ENCODE results near the gene ENTR1. TPM values are rescaled to one million over a fixed set of nuclear protein-coding genes. Genes with fewer than 3 reads are reported as not detected.
A peak's percentile ranks its signal among the peaks of the same experiment; 100 is the strongest.

The ENTR1 gene
- polyA plus RNA-seq, 3 donors, result 3.3 to 60.0 (median 9.6) TPM

GRCh38 chr9:136353757-136354488 is 56.5 kb downstream of the ENTR1 start:
- H3K27me3 Mint-ChIP-seq (ENCODE audit: low read depth in 3 of 3), result peaks cover 0 to 5% (median 1%) of the 10 kb centered on the region in 3 donors
- no peak overlapping the region for H3K4me3 Mint-ChIP-seq
- Histone ChIP-seq H3K4me1 (ENCODE audit: control insufficient read depth in 1 of 2, insufficient read depth in 2 of 2, low read length in 2 of 2) (no peaks in the 10 kb centered on the region), H3K27ac (ENCODE audit: low read depth in 1 of 2, low read length in 2 of 2) (no peak overlapping the region), H4K20me1 (ENCODE audit: insufficient read depth, low read length) (no peaks in the 10 kb centered on the region), H2AFZ (ENCODE audit: insufficient read depth, low read depth, low read length, poor library complexity, severe bottlenecking) (no peak overlapping the region), H3K9me3 (replicated peaks in 1 of 2; ENCODE audit: control insufficient read depth in 1 of 2, insufficient read depth in 1 of 2, low read length in 2 of 2) (no peaks in the 10 kb centered on the region), H3K9ac (ENCODE audit: insufficient read depth, low read length, poor library complexity, severe bottlenecking) (no peak overlapping the region), H3K4me2 (replicated peaks; ENCODE audit: extremely low read depth, low read length, poor library complexity, severe bottlenecking) (no peak overlapping the region), H3K27me3 (ENCODE audit: control insufficient read depth in 2 of 2, insufficient read depth in 2 of 2, low read length in 2 of 2) (no peaks in the 10 kb centered on the region), H3K79me2 (ENCODE audit: insufficient read depth, low read length) (no peaks in the 10 kb centered on the region), H3K36me3 (replicated peaks in 1 of 2; ENCODE audit: control insufficient read depth in 1 of 2, insufficient read depth in 2 of 2, low read length in 2 of 2) (no peaks in the 10 kb centered on the region), H3K4me3 (replicated peaks in 1 of 3; ENCODE audit: low read depth in 2 of 3, low read length in 3 of 3) (no peak overlapping the region)
- TF ChIP-seq CTCF (IDR thresholded peaks at IDR 0.05), result no peak
- no peak for DNase-seq
- H3K27ac Mint-ChIP-seq, result peak overlapping the region in 1 of 7 donors; percentile 27
- no peaks in the 10 kb centered on the region for H3K36me3 Mint-ChIP-seq
- intact Hi-C loops (cut with micrococcal nuclease), result no loop called here
- 91% methylated on average over 9 of the region's 13 CpGs for WGBS (ENCODE audit: insufficient coverage)
- no peaks in the 10 kb centered on the region for H3K9me3 Mint-ChIP-seq
- no peaks in the 10 kb centered on the region for H3K4me1 Mint-ChIP-seq

GRCh38 chr9:136353088-136353487 is 57.3 kb downstream of the ENTR1 start:
- no peaks in the 10 kb centered on the region for H3K36me3 ChIP-seq (replicated peaks in 1 of 2; ENCODE audit: control insufficient read depth in 1 of 2, insufficient read depth in 2 of 2, low read length in 2 of 2)
- H3K27ac Mint-ChIP-seq, result no peak overlapping the region
- no peaks in the 10 kb centered on the region for H3K27me3 ChIP-seq (ENCODE audit: control insufficient read depth in 2 of 2, insufficient read depth in 2 of 2, low read length in 2 of 2)
- intact Hi-C loops (cut with micrococcal nuclease), result no loop called here
- no peaks in the 10 kb centered on the region for H3K9me3 ChIP-seq (replicated peaks in 1 of 2; ENCODE audit: control insufficient read depth in 1 of 2, insufficient read depth in 1 of 2, low read length in 2 of 2)
- no peaks in the 10 kb centered on the region for H3K79me2 ChIP-seq (ENCODE audit: insufficient read depth, low read length)
- no peak overlapping the region for H3K4me2 ChIP-seq (replicated peaks; ENCODE audit: extremely low read depth, low read length, poor library complexity, severe bottlenecking)
- H3K4me1 Mint-ChIP-seq, result no peaks in the 10 kb centered on the region
- H3K4me3 Mint-ChIP-seq, result no peak overlapping the region
- H3K4me3 ChIP-seq (replicated peaks in 1 of 3; ENCODE audit: low read depth in 2 of 3, low read length in 3 of 3), result no peak overlapping the region
- no peak for DNase-seq
- no peaks in the 10 kb centered on the region for H4K20me1 ChIP-seq (ENCODE audit: insufficient read depth, low read length)
- H2AFZ ChIP-seq (ENCODE audit: insufficient read depth, low read depth, low read length, poor library complexity, severe bottlenecking), result no peak overlapping the region
- H3K4me1 ChIP-seq (ENCODE audit: control insufficient read depth in 1 of 2, insufficient read depth in 2 of 2, low read length in 2 of 2), result no peaks in the 10 kb centered on the region
- no peak overlapping the region for H3K9ac ChIP-seq (ENCODE audit: insufficient read depth, low read length, poor library complexity, severe bottlenecking)
- 93% methylated on average over 11 of the region's 11 CpGs for WGBS (ENCODE audit: insufficient coverage)
- TF ChIP-seq CTCF (IDR thresholded peaks at IDR 0.05), result no peak
- no peaks in the 10 kb centered on the region for H3K36me3 Mint-ChIP-seq
- no peak overlapping the region for H3K27ac ChIP-seq (ENCODE audit: low read depth in 1 of 2, low read length in 2 of 2)
- H3K9me3 Mint-ChIP-seq, result no peaks in the 10 kb centered on the region
- peaks cover 0 to 5% (median 1%) of the 10 kb centered on the region in 3 donors for H3K27me3 Mint-ChIP-seq (ENCODE audit: low read depth in 3 of 3)

Measured in CD14-positive monocyte (primary cell).